Thoracic aorta (tissue), 2 donors: Measurements from ENCODE around the gene DDX25. TPM values are rescaled to one million over a fixed set of nuclear protein-coding genes. Genes with fewer than 3 reads are reported as not detected.

Experiments
- ATAC-seq: fragments of 150-250 bp; one replicate; pipeline ENCODE4 v1.8.0; 2017; ENCODE audit warnings: low read depth; ENCODE audit not compliant: insufficient number of reproducible peaks, low FRiP score
- DNase-seq: peaks from one replicate; pipeline ENCODE4 v3.0.0-alpha.2; 2020; ENCODE audit warnings: low spot score
- H3K27ac ChIP-seq, 2 donors: fragments of 200-600 bp; sonication (generic); 1 replicate in 1 of 2; 2 replicates in 1 of 2; pipeline ENCODE4 v1.5.1; 2016; ENCODE audit warnings: mild to moderate bottlenecking in 2 of 2, moderate library complexity in 2 of 2
- H3K27me3 ChIP-seq: fragments of 200-600 bp; sonication (generic); replicated peaks from 2 replicates; pipeline ENCODE4 v1.6.0; 2016; ENCODE audit warnings: mild to moderate bottlenecking; ENCODE audit not compliant: insufficient read depth
- H3K36me3 ChIP-seq: fragments of 200-600 bp; sonication (generic); one replicate; pipeline ENCODE4 v1.5.1; 2016
- H3K4me1 ChIP-seq, 2 donors: fragments of 200-600 bp; sonication (generic); 1 replicate in 1 of 2; 2 replicates in 1 of 2; pipeline versions ENCODE4 v1.5.1 to v1.6.0; 2016; ENCODE audit warnings: low read depth in 2 of 2, mild to moderate bottlenecking in 1 of 2; ENCODE audit not compliant: control insufficient read depth in 1 of 2
- H3K4me3 ChIP-seq: fragments of 200-600 bp; sonication (generic); 2 replicates; pipeline ENCODE4 v1.5.1; 2016; ENCODE audit warnings: mild to moderate bottlenecking
- H3K9me3 ChIP-seq: fragments of 200-600 bp; sonication (generic); 2 replicates; pipeline ENCODE4 v1.5.1; 2016
- CTCF ChIP-seq: fragments of 200-600 bp; sonication (generic); IDR thresholded peaks from one replicate; pipeline ENCODE4 v1.5.1; 2019; ENCODE audit warnings: antibody characterized with exemption
- total RNA-seq, 2 donors: library from RNA; depleted of rRNA; stranded (reverse); fragments of >200 nt; gene quantifications; one replicate each; pipeline versions ENCODE4 v1.1.0 to v1.2.3, GENCODE V29; 2016

The DDX25 gene
- total RNA-seq, 2 donors from 2014 or later, result not detected

DNA sequence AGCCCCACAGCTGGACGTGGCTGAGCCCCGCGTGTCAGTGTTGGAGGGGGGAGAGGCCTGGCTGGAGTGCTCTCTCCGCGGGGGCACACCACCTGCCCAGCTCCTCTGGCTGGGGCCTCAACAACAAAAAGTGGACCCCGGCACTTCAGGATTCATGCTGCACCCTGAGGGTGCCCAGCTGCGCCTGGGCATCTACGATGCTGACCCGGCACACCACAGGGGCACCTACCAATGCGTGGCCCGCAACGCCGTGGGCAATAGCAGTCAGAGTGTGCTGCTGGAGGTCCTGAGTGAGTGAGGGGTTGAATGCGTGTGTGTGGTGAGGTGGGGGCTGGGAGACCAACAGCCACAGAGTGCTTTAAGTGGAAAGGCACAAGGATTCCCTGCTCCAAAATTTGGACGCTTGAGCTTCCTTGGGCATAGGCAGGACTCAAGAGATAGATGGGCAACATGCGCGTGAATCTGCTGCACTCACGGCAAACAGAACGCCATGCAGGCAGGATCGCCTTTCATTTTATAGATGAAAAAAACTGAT lies 49.2 kb downstream of the DDX25 start:
- H3K27ac ChIP-seq, result no peak overlapping the region
- ATAC-seq, result no peak
- DNase-seq, result no peak
- TF ChIP-seq CTCF, result no peak
- H3K4me3 ChIP-seq, result no peak overlapping the region
- H3K27me3 ChIP-seq, result no peaks in the 10 kb centered on the region
- H3K36me3 ChIP-seq, result no peaks in the 10 kb centered on the region
- H3K9me3 ChIP-seq, result no peaks in the 10 kb centered on the region
- H3K4me1 ChIP-seq, result no peaks in the 10 kb centered on the region

- DNase-seq (no peak), ATAC-seq (no peak)
- TF ChIP-seq CTCF, result no peak
- Histone ChIP-seq H3K4me3 (no peak overlapping the region), H3K4me1 (no peaks in the 10 kb centered on the region), H3K27me3 (no peaks in the 10 kb centered on the region), H3K36me3 (no peaks in the 10 kb centered on the region), H3K9me3 (no peaks in the 10 kb centered on the region), H3K27ac (no peak overlapping the region)
Measured at GRCh38 chr11:125954123-125954944, 50.0 kb downstream of the DDX25 start.

DNA sequence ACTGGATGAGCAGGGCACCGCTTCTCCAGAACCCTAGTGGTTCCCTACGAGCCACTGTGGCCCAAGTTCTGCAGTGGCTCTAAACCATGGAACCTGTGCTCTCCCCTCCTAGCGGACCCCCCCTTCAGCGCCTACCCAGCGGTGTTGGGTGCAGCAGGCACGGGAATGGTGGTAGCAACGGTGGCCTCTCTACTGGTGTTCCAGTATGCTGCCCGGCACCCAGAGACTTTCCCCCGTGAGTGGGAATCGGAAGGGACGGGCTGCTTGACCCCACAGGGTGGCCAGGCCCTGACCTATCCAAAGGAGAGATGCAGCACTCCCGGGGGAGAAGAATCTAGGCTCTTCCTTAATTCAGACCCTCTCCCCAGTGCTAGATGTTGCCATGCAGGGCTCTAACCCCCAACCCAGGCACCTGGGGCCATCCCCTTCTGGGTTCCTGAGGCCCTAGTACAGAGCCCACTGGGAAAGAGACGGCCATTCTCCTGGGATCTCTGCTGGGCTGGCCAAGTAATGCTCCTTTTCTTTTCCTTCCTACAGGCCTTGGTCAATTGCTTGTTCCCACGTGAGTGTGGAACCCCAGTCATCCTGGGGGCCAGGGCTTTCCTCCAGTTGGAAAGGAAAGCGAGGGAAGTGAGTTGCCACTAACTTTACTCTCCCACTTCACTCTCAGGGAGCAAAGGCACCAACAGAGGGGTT lies 50.8 kb downstream of the DDX25 start:
- DNase-seq (no peak), ATAC-seq (no peak)
- no peak overlapping the region for H3K4me3 ChIP-seq
- no peaks in the 10 kb centered on the region for H3K4me1 ChIP-seq
- no peaks in the 10 kb centered on the region for H3K9me3 ChIP-seq
- H3K36me3 ChIP-seq, result no peaks in the 10 kb centered on the region
- no peak for TF ChIP-seq CTCF
- H3K27me3 ChIP-seq, result no peaks in the 10 kb centered on the region
- no peak overlapping the region for H3K27ac ChIP-seq

DNA sequence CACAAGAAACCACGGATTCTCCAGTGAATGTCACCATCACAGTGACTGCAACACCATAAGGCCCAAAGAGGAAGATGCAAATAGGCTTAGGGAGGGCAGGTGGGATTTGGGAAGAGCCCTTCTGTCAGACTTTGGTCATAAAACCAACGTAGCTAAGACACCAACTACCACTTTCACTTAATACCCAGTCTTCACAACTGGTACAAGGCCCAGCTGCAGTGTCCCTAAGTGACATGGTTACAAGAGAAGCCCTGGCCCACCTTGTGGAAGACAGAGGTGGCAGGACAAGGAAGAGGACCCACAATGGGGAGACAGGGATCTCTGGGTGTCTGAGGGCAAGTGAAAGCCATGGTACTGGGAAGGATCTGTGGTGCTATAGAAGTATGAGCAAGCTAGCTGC lies 51.5 kb downstream of the DDX25 start:
- H3K9me3 ChIP-seq, result no peaks in the 10 kb centered on the region
- no peak for ATAC-seq
- no peak for TF ChIP-seq CTCF
- no peaks in the 10 kb centered on the region for H3K4me1 ChIP-seq
- DNase-seq, result no peak
- no peak overlapping the region for H3K27ac ChIP-seq
- H3K4me3 ChIP-seq, result no peak overlapping the region
- H3K27me3 ChIP-seq, result no peaks in the 10 kb centered on the region
- no peaks in the 10 kb centered on the region for H3K36me3 ChIP-seq

- Histone ChIP-seq H3K4me1 (no peaks in the 10 kb centered on the region), H3K9me3 (no peaks in the 10 kb centered on the region), H3K27ac (no peak overlapping the region), H3K27me3 (no peaks in the 10 kb centered on the region), H3K4me3 (no peak overlapping the region), H3K36me3 (no peaks in the 10 kb centered on the region)
- ATAC-seq, result peak; percentile 19
- no peak for TF ChIP-seq CTCF
- DNase-seq, result no peak
Measured at GRCh38 chr11:125956391-125957134, 52.3 kb downstream of the DDX25 start.
